Measurements from ENCODE around the gene TMEM132D. TPM values are rescaled to one million over a fixed set of nuclear protein-coding genes. Genes with fewer than 3 reads are reported as not detected.
"Not testable (repeated sequence)": the region's sequence is repeated elsewhere in the genome, so short reads cannot be mapped to it uniquely, and the experiment has no call there.

TMEM132D gene
- total and polyA plus RNA-seq, 2 of the 4 experiments (the other 2 are of a cell fraction), result not detected

GRCh38 chr12:129049917-129050316 lies 853.9 kb downstream of the TMEM132D start:
- dilution Hi-C loops (cut with HindIII; ENCODE audit: low sequenced_read_pairs, unreplicated experiment), result no loop called here
- CTCF ChIA-PET, result no interaction called here
- no peak overlapping the region for H2AK5ac ChIP-seq (ENCODE audit: low read depth, low read length)
- no peak overlapping the region for H3K4me2 ChIP-seq (ENCODE audit: low read depth, low read length)
- no peak overlapping the region for H2AFZ ChIP-seq (replicated peaks; ENCODE audit: low read length, poor library complexity)
- no peaks in the 10 kb centered on the region for H3K27me3 ChIP-seq (ENCODE audit: control insufficient read depth, insufficient read depth, low read length)
- no peak overlapping the region for H3K9ac ChIP-seq (ENCODE audit: low read depth, low read length)
- no peak for DNase-seq
- no peaks in the 10 kb centered on the region for H3K36me3 ChIP-seq (ENCODE audit: control insufficient read depth, insufficient read depth, low read length)
- no peaks in the 10 kb centered on the region for H4K20me1 ChIP-seq (ENCODE audit: insufficient read depth, low read length)
- H3K56ac ChIP-seq (ENCODE audit: extremely low read depth, insufficient read depth, low read length), result no peak overlapping the region
- H2BK5ac ChIP-seq (ENCODE audit: low read depth, low read length, poor library complexity, severe bottlenecking), result no peak overlapping the region
- no peak overlapping the region for H2AK9ac ChIP-seq (replicated peaks; ENCODE audit: low read depth, low read length, poor library complexity)
- H2BK120ac ChIP-seq (ENCODE audit: low read depth, low read length), result no peak overlapping the region
- no CpG with 5 or more reads among the region's 1 CpG for WGBS, 2 experiments (ENCODE audit: extremely low coverage in 2 of 2, insufficient read length in 1 of 2)
- POLR2A ChIA-PET (ENCODE audit: unreplicated experiment), result no interaction called here
- intact Hi-C loops (cut with micrococcal nuclease), result no loop called here
- no peaks in the 10 kb centered on the region for H3K4me1 ChIP-seq (ENCODE audit: control insufficient read depth, insufficient read depth, low read length)
- no peak overlapping the region for H4K5ac ChIP-seq (ENCODE audit: low read depth, low read length)
- H3K9me3 ChIP-seq (ENCODE audit: control insufficient read depth, insufficient read depth, low read length), result peaks cover 12% of the 10 kb centered on the region
- no peaks in the 10 kb centered on the region for H3K9me1 ChIP-seq (ENCODE audit: insufficient read depth, low read length)
- no peak overlapping the region for H2BK15ac ChIP-seq (ENCODE audit: low read depth, low read length)
- no peak overlapping the region for H3K14ac ChIP-seq (replicated peaks; ENCODE audit: low read depth, low read length)
- no peak for ATAC-seq (ENCODE audit: low read depth)
- H3K4ac ChIP-seq (ENCODE audit: low read depth, low read length), result no peak overlapping the region
- H4K91ac ChIP-seq (ENCODE audit: insufficient read depth, low read depth, low read length), result no peak overlapping the region
- H3K4me3 ChIP-seq (ENCODE audit: insufficient read depth, low read depth, low read length), result no peak overlapping the region
- no peaks in the 10 kb centered on the region for H3K79me1 ChIP-seq (ENCODE audit: low read depth in 1 of 2, low read length in 2 of 2)
- no peak overlapping the region for H4K8ac ChIP-seq (ENCODE audit: low read depth in 2 of 2, low read length in 2 of 2)
- H2BK20ac ChIP-seq (ENCODE audit: low read depth, low read length), result no peak overlapping the region
- BruUV-seq (replicated peaks), result no TSS peak
- TF ChIP-seq MAZ (IDR thresholded peaks at IDR 0.05; ENCODE audit: borderline replicate concordance, low read depth, low read length), result no peak
- H3K27ac ChIP-seq (ENCODE audit: insufficient read depth, low read length), result no peak overlapping the region
- H3K18ac ChIP-seq (ENCODE audit: low read depth, low read length), result no peak overlapping the region
- in situ Hi-C loops (cut with MboI; ENCODE audit: low sequenced_read_pairs), result no loop called here
- no peak overlapping the region for H3K23ac ChIP-seq (ENCODE audit: low read depth, low read length)

DNA sequence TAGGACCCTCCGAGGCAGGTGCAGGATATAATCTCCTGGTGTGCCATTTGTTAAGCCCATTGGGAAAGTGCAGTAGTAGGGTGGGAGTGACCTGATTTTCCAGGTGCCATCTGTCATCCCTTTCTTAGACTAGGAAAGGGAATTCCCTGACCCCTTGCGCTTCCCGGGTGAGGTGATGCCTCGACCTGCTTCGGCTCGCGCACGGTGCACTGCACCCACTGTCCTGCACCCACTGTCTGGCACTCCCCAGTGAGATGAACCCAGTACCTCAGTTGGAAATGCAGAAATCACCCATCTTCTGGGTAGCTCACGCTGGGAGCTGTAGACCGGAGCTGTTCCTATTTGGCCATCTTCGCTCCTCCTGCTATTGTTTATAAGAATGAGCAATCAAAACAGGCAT lies 860.5 kb downstream of the TMEM132D start:
- intact Hi-C loops (cut with micrococcal nuclease); H2BK120ac ChIP-seq (ENCODE audit: low read depth, low read length); DNase-seq; H3K56ac ChIP-seq (ENCODE audit: extremely low read depth, insufficient read depth, low read length); H4K8ac ChIP-seq (ENCODE audit: low read depth in 2 of 2, low read length in 2 of 2); POLR2A ChIA-PET (ENCODE audit: unreplicated experiment); H2BK20ac ChIP-seq (ENCODE audit: low read depth, low read length); H3K4me1 ChIP-seq (ENCODE audit: control insufficient read depth, insufficient read depth, low read length); H3K4ac ChIP-seq (ENCODE audit: low read depth, low read length); H3K36me3 ChIP-seq (ENCODE audit: control insufficient read depth, insufficient read depth, low read length); BruUV-seq (replicated peaks); H3K18ac ChIP-seq (ENCODE audit: low read depth, low read length); dilution Hi-C loops (cut with HindIII; ENCODE audit: low sequenced_read_pairs, unreplicated experiment); CTCF ChIA-PET; H2BK5ac ChIP-seq (ENCODE audit: low read depth, low read length, poor library complexity, severe bottlenecking); H3K9ac ChIP-seq (ENCODE audit: low read depth, low read length); H2BK15ac ChIP-seq (ENCODE audit: low read depth, low read length); H3K4me2 ChIP-seq (ENCODE audit: low read depth, low read length); H3K9me1 ChIP-seq (ENCODE audit: insufficient read depth, low read length); H4K91ac ChIP-seq (ENCODE audit: insufficient read depth, low read depth, low read length); H3K79me1 ChIP-seq (ENCODE audit: low read depth in 1 of 2, low read length in 2 of 2); in situ Hi-C loops (cut with MboI; ENCODE audit: low sequenced_read_pairs); H4K5ac ChIP-seq (ENCODE audit: low read depth, low read length); ATAC-seq (ENCODE audit: low read depth); H2AK9ac ChIP-seq (replicated peaks; ENCODE audit: low read depth, low read length, poor library complexity); H2AK5ac ChIP-seq (ENCODE audit: low read depth, low read length); H4K20me1 ChIP-seq (ENCODE audit: insufficient read depth, low read length); H3K14ac ChIP-seq (replicated peaks; ENCODE audit: low read depth, low read length); H3K27ac ChIP-seq (ENCODE audit: insufficient read depth, low read length); H2AFZ ChIP-seq (replicated peaks; ENCODE audit: low read length, poor library complexity); H3K4me3 ChIP-seq (ENCODE audit: insufficient read depth, low read depth, low read length); H3K27me3 ChIP-seq (ENCODE audit: control insufficient read depth, insufficient read depth, low read length); H3K23ac ChIP-seq (ENCODE audit: low read depth, low read length); H3K9me3 ChIP-seq (ENCODE audit: control insufficient read depth, insufficient read depth, low read length): not testable (repeated sequence)
- no CpG with 5 or more reads among the region's 11 CpGs for WGBS, 2 experiments (ENCODE audit: extremely low coverage in 2 of 2, insufficient read length in 1 of 2)
